ENCODE results near the gene RPS21.

RPS21 gene

DNA sequence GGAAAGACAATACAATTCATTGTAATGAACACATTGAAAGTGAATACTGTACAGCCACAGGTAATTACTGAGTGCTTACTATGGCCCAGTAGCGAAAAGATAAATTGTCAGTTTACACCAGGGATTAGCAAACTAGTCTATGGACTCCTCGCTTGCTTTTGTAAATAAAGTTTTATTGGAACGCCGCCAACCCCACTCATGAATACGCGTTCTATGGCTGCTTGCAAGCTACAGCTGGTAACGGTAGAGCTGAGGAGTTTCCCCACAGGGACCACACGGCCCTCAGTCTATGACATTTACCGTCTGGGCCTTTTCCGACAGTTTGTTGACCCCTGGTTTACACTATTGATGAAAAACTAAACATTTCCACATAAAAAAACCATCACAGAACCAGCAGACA is 44.0 kb upstream of the RPS21 start:
- TF ChIP-seq, protein P1, sequence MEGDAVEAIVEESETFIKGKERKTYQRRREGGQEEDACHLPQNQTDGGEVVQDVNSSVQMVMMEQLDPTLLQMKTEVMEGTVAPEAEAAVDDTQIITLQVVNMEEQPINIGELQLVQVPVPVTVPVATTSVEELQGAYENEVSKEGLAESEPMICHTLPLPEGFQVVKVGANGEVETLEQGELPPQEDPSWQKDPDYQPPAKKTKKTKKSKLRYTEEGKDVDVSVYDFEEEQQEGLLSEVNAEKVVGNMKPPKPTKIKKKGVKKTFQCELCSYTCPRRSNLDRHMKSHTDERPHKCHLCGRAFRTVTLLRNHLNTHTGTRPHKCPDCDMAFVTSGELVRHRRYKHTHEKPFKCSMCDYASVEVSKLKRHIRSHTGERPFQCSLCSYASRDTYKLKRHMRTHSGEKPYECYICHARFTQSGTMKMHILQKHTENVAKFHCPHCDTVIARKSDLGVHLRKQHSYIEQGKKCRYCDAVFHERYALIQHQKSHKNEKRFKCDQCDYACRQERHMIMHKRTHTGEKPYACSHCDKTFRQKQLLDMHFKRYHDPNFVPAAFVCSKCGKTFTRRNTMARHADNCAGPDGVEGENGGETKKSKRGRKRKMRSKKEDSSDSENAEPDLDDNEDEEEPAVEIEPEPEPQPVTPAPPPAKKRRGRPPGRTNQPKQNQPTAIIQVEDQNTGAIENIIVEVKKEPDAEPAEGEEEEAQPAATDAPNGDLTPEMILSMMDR (IDR thresholded peaks at IDR 0.05), result no peak
- Histone ChIP-seq H3K27ac (no peak overlapping the region), H3K27me3 (ENCODE audit: control insufficient read depth, insufficient read depth, low read length) (no peaks in the 10 kb centered on the region)

DNA sequence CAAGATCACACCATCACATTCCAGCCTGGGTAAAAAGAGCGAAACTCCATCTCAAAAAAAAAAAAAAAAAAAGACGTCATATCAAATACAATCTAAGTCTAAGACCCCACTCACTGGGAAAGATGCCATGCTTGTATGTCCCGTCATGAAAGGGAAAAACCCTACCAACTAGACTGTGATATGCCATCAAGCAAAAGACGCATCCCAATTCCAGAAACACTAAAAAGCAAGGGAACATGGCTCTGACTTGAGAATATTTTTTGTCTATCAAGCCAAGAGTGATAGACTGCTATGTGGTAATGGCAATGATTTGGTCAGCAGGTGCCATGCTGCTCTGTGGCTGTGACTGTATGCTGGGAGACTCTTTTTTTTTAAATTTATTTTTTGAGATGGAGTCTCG is 42.8 kb upstream of the RPS21 start:
- H3K4me2 ChIP-seq (ENCODE audit: low read length), result no peak overlapping the region
- H3K27ac ChIP-seq, result no peak overlapping the region
- no peaks in the 10 kb centered on the region for H3K9me3 ChIP-seq (ENCODE audit: control insufficient read depth, low read length)
- no peak overlapping the region for H3K4me3 ChIP-seq (ENCODE audit: low read depth, low read length)
- no peak overlapping the region for H3K9ac ChIP-seq
- H3K79me2 ChIP-seq, result no peaks in the 10 kb centered on the region
- H3K4me1 ChIP-seq, result no peaks in the 10 kb centered on the region
- no peak overlapping the region for H2AFZ ChIP-seq
- H3K27me3 ChIP-seq (ENCODE audit: control insufficient read depth, insufficient read depth, low read length), result no peaks in the 10 kb centered on the region
- H3K36me3 ChIP-seq (ENCODE audit: control insufficient read depth, insufficient read depth, low read length), result no peaks in the 10 kb centered on the region
- TF ChIP-seq, protein P1 (IDR thresholded peaks at IDR 0.05), result no peak

More for the DNA sequence above, 44.0 kb upstream of the RPS21 start:
- Histone ChIP-seq H3K4me2 (ENCODE audit: low read length) (no peak overlapping the region), H3K79me2 (no peaks in the 10 kb centered on the region), H3K36me3 (ENCODE audit: control insufficient read depth, insufficient read depth, low read length) (no peaks in the 10 kb centered on the region), H3K9me3 (ENCODE audit: control insufficient read depth, low read length) (no peaks in the 10 kb centered on the region), H2AFZ (no peak overlapping the region), H3K4me3 (ENCODE audit: low read depth, low read length) (no peak overlapping the region), H3K4me1 (no peaks in the 10 kb centered on the region), H3K9ac (no peak overlapping the region)

DNA sequence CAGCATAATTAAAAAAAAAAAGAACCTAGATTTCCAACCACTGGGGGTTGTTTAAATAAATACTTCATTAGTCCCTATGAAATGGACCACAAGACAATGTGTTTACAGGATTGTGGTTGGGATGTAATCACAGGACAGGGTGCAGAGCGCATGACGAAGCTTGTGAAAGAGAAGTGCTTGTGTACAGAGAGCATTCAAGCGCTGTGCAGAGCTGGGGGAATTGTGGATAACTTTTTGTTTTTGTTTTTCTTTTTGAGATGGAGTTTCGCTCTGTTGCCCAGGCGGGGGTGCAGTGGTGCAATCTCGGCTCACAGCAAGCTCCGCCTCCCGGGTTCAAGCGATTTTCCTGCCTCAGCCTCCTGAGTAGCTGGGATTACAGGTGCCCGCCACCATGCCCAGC is 42.1 kb upstream of the RPS21 start:
- Histone ChIP-seq H3K9me3 (ENCODE audit: control insufficient read depth, low read length) (no peaks in the 10 kb centered on the region), H3K79me2 (no peaks in the 10 kb centered on the region), H3K27me3 (ENCODE audit: control insufficient read depth, insufficient read depth, low read length) (no peaks in the 10 kb centered on the region), H3K9ac (no peak overlapping the region), H3K4me1 (no peaks in the 10 kb centered on the region), H2AFZ (no peak overlapping the region), H3K27ac (no peak overlapping the region), H3K4me3 (ENCODE audit: low read depth, low read length) (no peak overlapping the region), H3K4me2 (ENCODE audit: low read length) (no peak overlapping the region), H3K36me3 (ENCODE audit: control insufficient read depth, insufficient read depth, low read length) (no peaks in the 10 kb centered on the region)
- TF ChIP-seq, protein P1 (IDR thresholded peaks at IDR 0.05), result no peak

DNA sequence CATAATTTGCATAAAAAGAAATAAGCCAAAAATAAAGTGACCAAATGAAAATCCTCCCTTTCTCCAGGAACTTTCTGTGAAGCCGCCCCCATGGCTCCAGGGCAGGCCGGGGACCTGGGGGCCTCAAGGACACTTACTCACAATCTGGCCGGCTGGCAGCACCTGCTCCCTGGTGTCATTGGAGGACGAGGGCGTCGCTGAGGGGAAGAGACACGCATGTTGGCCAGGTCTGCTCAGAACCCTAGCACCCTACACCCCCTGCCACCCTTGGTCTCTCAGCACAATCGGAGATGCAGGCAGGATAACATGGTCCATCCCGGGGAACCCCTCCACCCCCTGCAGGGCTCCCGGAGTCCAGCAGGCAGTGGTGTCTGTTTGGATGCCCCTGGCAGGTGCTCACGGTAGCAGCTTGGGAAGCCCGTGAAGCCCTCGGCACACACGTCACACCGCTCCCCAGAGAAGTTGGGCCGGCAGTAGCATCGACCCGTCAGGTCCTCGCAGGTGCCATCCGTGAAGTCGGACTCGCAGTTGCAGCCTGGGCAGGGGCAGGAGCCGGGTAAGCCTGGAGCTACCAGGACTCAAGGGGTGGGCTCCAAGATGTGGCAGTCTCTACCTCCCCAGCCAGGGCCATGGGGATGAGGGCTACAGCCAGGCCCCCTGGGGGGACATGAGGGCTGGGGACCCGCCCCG is 41.1 kb upstream of the RPS21 start:
- Histone ChIP-seq H3K9me3 (ENCODE audit: control insufficient read depth, low read length) (no peaks in the 10 kb centered on the region), H3K4me3 (ENCODE audit: low read depth, low read length) (no peak overlapping the region), H3K27ac (no peak overlapping the region), H3K9ac (no peak overlapping the region), H3K27me3 (ENCODE audit: control insufficient read depth, insufficient read depth, low read length) (no peaks in the 10 kb centered on the region), H2AFZ (no peak overlapping the region), H3K4me2 (ENCODE audit: low read length) (no peak overlapping the region), H3K36me3 (ENCODE audit: control insufficient read depth, insufficient read depth, low read length) (no peaks in the 10 kb centered on the region), H3K4me1 (no peaks in the 10 kb centered on the region), H3K79me2 (no peaks in the 10 kb centered on the region)
- TF ChIP-seq, protein P1 (IDR thresholded peaks at IDR 0.05), result no peak

Measured in parathyroid adenoma (tissue), 2 donors.